T-helper 2 cell treated with Interferon-gamma antibody and Interleukin-4, amounts not matched to agents 5 μg/mL and 100 μg/mL, for 36 hours (primary cell): ENCODE results near the gene IL1RAP.
"Not testable (repeated sequence)": the region's sequence is repeated elsewhere in the genome, so short reads cannot be mapped to it uniquely, and the experiment has no call there.

Experiments used
- DNase-seq: peaks from one replicate; pipeline ENCODE4 v3.0.0; 2021; ENCODE audit warnings: low spot score
- H3K27ac Mint-ChIP-seq: one replicate; pipeline ENCODE4 v1.8.0; 2021; ENCODE audit warnings: mild to moderate bottlenecking, mixed read lengths
- H3K27me3 Mint-ChIP-seq: one replicate; pipeline ENCODE4 v1.8.0; 2021; ENCODE audit warnings: low read depth, mixed read lengths
- H3K36me3 Mint-ChIP-seq: one replicate; pipeline ENCODE4 v1.8.0; 2021; ENCODE audit warnings: low read depth, mixed read lengths
- H3K4me1 Mint-ChIP-seq: one replicate; pipeline ENCODE4 v1.8.0; 2021; ENCODE audit warnings: low read depth, mixed read lengths
- H3K4me3 Mint-ChIP-seq: one replicate; pipeline ENCODE4 v1.8.0; 2022; ENCODE audit warnings: mild to moderate bottlenecking, moderate library complexity, mixed read lengths
- H3K9me3 Mint-ChIP-seq: one replicate; pipeline ENCODE4 v1.8.0; 2021; ENCODE audit warnings: mixed read lengths

The IL1RAP gene

DNA sequence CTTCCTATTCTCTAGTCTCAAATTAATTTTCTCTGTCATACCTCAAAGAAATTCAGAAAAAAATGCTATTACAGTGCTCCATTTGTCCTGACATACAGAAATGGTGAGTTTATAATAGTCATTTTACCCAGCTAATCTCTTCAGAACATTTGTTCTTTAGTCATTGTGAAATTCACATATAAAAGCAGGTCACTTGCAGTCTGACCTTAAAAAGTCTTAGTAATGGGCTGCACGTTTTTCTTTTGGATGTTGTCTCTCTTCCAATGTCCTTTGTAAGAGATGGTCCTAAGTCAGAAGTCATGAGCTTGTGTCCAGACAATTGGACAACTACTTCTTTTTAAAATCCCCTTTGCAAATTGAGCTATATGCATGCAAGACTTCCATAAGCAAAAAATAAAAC, 17.0 kb upstream of the IL1RAP start:
- Mint-ChIP-seq H3K27me3 (peaks cover 54% of the 10 kb centered on the region), H3K36me3 (no peaks in the 10 kb centered on the region), H3K4me3 (no peak overlapping the region), H3K4me1 (peaks cover 4% of the 10 kb centered on the region), H3K9me3 (no peaks in the 10 kb centered on the region), H3K27ac (no peak overlapping the region)
- no peak for DNase-seq

DNA sequence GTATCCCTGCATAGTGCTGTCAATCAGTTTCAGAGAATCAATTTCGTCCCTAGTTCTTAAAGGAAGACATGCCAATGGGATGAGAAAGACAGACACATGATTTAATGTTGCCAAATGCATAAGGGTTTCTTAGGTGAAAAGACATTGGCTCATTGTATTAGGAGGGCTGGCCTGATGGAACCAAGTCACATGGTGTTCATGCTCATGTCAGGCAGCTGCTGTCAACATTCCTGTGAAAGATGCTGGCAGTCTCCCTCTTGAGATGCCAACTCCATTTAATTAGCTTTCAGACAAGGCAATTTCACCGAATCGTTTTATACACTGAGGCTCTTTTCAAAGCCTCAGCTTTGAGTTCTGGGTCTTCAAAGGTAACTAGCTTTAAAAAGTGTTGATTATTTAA, 16.1 kb upstream of the IL1RAP start:
- Mint-ChIP-seq H3K9me3 (no peaks in the 10 kb centered on the region), H3K27me3 (peaks cover 50% of the 10 kb centered on the region), H3K4me1 (no peaks in the 10 kb centered on the region), H3K36me3 (no peaks in the 10 kb centered on the region), H3K27ac (no peak overlapping the region), H3K4me3 (no peak overlapping the region)
- no peak for DNase-seq

DNA sequence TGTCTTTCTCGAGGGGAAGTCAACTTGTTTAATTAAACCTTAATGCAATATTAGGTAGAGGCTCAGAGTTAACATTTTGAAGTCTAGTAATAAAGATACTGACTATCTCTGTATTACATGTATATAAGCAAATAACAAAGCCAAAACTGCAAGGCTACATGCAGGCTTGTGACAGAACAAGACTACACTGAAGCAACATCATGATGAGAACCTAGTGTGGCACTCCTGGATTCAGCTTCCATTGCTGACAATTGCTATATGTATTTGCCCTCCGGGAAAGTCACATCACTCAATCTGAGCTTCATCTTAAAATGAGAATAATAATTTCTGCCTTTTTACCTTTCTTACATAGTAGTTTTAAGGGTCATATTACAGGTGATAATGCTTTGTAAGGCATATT, 15.6 kb upstream of the IL1RAP start:
- H3K27me3 Mint-ChIP-seq = peaks cover 46% of the 10 kb centered on the region
- H3K36me3 Mint-ChIP-seq = no peaks in the 10 kb centered on the region
- no peak overlapping the region for H3K4me3 Mint-ChIP-seq
- H3K27ac Mint-ChIP-seq = no peak overlapping the region
- H3K4me1 Mint-ChIP-seq = peaks cover 1% of the 10 kb centered on the region
- no peak for DNase-seq
- no peaks in the 10 kb centered on the region for H3K9me3 Mint-ChIP-seq

DNA sequence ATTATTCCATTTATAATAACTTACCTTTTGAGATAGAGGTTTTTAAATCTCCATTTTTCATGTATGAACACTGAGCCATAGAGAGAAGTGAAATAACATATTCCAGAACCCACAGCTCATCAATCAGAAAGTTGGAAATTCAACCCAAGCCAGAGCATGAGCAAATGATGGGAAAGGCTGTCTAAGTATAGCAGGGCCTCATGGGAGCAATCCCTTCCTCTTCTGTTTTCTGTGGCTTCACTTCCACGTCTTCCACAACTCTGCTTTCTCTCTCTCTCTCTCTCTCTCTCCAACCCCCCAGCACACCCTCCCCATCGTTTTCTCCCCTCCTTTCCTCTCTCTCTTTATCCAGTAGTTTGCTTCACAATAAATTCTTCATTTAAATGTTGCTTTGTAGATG, 14.8 kb upstream of the IL1RAP start:
- DNase-seq = no peak
- no peak overlapping the region for H3K27ac Mint-ChIP-seq
- peaks cover 1% of the 10 kb centered on the region for H3K4me1 Mint-ChIP-seq
- H3K27me3 Mint-ChIP-seq = peaks cover 42% of the 10 kb centered on the region
- no peak overlapping the region for H3K4me3 Mint-ChIP-seq
- H3K36me3 Mint-ChIP-seq = no peaks in the 10 kb centered on the region
- H3K9me3 Mint-ChIP-seq = no peaks in the 10 kb centered on the region

DNA sequence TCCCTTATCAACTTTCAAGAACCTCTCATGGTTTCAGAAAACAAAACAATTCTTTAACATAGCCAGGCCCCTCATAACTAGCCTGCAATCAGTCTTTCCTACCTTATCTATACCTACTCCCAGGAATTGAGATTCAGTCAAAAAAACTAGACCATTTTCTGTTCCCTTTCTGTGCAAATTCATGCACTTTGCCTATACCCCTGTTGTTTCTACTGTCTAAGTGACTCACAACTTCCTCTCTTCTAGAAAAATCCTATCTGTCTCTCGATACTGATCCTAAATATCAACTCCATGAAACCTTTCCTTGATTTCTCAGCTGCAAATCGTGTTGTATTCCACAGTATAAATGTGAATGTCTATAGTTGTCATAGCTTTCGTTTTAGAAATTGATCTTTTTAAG, 10.9 kb upstream of the IL1RAP start:
- Mint-ChIP-seq H3K27ac (no peak overlapping the region), H3K27me3 (peaks cover 21% of the 10 kb centered on the region), H3K9me3 (no peaks in the 10 kb centered on the region), H3K4me3 (no peak overlapping the region), H3K4me1 (peaks cover 4% of the 10 kb centered on the region), H3K36me3 (no peaks in the 10 kb centered on the region)
- no peak for DNase-seq

DNA sequence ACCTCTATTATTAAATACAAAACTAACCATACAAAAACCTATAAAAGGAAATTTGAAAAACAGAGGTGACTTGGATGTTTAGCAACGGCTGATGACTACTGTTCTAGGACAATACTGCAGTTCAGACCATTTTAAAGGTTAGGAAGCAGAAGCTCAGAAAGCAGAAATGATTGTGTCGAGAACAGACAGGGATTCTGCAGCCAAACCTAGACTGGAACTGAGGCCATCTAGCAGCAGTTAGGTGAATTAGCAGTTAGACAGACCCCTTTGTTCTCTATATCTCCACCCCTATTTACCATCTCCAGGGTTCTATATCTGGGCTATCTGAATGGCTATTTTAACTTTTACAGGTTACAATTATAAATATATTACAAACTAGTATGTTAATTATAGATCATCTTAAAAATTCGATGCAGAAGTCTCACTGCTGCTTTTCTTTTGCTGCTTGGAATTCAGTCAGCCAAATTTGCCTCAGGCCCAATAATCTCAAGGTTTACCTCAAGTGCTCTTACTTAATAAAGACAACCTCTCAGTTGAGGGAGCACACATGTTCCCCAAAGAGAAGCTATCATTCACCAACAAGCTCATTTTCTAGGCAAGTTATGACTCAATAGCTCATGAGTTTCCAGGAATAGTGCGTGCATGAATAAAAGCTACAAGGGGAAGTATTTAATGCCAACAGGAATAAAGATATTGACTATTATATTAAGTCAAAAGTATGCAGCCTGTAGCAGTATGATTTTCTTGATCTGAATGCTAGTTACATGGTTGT, 9.3 kb upstream of the IL1RAP start:
- H3K4me3 Mint-ChIP-seq = no peak overlapping the region
- no peaks in the 10 kb centered on the region for H3K9me3 Mint-ChIP-seq
- H3K27me3 Mint-ChIP-seq = peaks cover 8% of the 10 kb centered on the region
- no peak overlapping the region for H3K27ac Mint-ChIP-seq
- no peak for DNase-seq
- peaks cover 6% of the 10 kb centered on the region for H3K4me1 Mint-ChIP-seq
- no peaks in the 10 kb centered on the region for H3K36me3 Mint-ChIP-seq

DNA sequence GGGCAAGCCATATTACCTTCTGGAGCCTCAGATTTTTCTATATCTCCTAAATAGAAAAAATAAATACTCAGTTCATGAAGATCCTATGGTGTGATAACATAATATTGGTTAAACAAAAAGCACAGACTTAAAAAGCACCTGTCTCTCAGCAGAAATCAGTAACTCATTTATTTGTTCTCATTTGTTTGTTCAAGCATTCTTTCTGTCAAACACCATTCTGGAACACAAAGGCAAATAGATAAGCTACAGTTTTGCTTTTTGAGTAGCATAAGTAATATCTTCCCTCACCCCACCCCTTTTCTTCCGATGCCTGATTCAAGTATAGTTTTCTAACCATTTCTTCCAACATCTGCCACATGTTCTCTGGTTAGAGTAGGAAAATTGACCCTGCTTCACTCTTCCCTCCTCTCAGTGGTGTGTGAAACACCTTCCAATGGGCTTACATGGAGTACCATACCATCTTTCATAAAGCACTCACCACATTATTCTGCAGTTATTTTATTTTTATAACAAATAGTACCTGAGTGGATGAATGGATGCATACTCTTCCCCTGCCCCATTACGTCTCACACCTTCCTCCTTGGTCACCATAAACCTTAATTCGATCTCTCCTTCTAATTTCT, 8.4 kb upstream of the IL1RAP start:
- no peak for DNase-seq
- Mint-ChIP-seq H3K27ac (no peak overlapping the region), H3K27me3 (peaks cover 10% of the 10 kb centered on the region), H3K4me1 (peaks cover 6% of the 10 kb centered on the region), H3K4me3 (no peak overlapping the region), H3K9me3 (no peaks in the 10 kb centered on the region), H3K36me3 (no peaks in the 10 kb centered on the region)

DNA sequence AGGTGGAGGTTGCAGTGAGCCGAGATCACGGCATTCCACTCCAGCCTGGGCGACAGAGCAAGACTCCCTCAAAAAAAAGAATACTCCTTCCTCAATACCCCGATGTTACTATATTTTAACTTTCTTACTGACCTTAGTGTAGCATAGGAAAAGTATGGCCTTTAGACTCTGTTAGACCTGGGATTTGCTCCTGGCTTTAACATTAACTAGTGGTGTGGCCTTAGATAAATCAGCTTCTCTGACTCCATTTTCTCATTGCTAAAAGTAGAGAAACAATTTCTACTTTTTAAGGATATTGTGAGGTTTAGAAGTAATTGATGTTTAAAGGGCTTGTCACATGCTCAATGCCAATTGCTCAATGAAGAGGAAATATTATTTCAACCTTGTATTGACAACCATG, 7.6 kb upstream of the IL1RAP start:
- Mint-ChIP-seq H3K4me1 (peaks cover 6% of the 10 kb centered on the region), H3K9me3 (no peaks in the 10 kb centered on the region), H3K27me3 (peaks cover 4% of the 10 kb centered on the region), H3K4me3 (no peak overlapping the region), H3K27ac (no peak overlapping the region), H3K36me3 (no peaks in the 10 kb centered on the region)
- DNase-seq = no peak

DNA sequence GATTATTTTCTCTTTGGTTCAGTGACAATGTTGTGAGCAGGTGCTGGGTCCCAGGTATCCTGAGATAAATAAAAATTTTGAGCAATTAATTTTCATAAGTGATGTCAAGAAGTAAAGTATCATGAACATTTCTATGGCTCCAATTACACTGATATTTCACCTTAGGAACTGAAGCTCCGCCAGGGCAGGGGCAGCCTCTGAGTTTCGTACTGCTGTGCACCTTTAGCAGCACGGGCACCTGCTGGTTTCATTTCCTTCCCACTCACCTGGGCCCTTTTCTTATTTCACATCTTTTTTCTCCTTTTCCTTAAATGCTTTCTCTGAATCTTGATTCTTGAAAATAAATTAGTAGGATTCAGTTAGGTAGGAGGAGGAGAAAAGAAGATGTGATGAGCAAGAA, 1.2 kb upstream of the IL1RAP start:
- H3K4me1 Mint-ChIP-seq = peaks cover 33% of the 10 kb centered on the region
- peaks cover 8% of the 10 kb centered on the region for H3K36me3 Mint-ChIP-seq
- peak overlapping the region; percentile 89 for H3K4me3 Mint-ChIP-seq
- DNase-seq = no peak
- H3K27ac Mint-ChIP-seq = peak overlapping the region; percentile 94
- H3K27me3 Mint-ChIP-seq = peaks cover 3% of the 10 kb centered on the region
- no peaks in the 10 kb centered on the region for H3K9me3 Mint-ChIP-seq

DNA sequence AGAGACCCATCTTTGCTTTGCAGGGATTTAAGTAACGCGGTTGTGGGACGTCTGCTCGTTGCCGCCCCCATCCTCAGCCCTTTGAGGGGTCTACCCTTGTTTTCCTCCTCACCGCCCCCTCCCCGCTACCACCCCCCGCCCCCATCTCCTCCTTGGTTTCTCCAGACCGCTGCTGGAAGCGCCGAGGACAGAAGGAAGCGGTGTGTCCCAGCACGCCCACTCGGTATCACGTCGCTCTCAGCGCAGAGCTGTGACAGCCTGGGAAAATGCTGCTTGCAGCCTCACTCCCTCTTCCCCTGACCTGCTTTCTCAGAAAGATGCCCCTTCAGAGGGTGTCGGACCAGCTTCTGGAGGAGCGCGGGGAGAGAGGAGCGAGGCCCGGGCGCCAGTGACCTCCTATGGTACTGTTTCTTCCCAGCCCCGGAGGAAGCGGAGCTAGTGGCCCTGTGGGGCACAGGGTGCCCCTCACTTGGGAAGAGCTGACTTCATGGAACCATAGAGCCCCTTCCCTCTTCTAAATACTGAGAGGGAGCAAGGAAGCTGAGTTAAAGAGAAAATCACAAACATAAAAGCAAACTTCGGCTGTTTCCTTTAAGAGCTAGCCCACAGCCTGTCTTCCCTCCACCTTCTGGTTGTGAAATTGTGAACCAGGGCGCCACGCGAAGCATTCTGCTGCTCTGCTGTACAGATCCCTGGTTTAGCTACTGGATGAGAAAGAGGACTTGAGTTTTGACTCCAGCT, 698 bp downstream of the IL1RAP start:
- Mint-ChIP-seq H3K27me3 (peaks cover 3% of the 10 kb centered on the region), H3K9me3 (no peaks in the 10 kb centered on the region), H3K27ac (peak overlapping the region; percentile 87), H3K4me3 (peak overlapping the region; percentile 89), H3K4me1 (peaks cover 40% of the 10 kb centered on the region), H3K36me3 (peaks cover 26% of the 10 kb centered on the region)
- DNase-seq = peak; percentile 44

DNA sequence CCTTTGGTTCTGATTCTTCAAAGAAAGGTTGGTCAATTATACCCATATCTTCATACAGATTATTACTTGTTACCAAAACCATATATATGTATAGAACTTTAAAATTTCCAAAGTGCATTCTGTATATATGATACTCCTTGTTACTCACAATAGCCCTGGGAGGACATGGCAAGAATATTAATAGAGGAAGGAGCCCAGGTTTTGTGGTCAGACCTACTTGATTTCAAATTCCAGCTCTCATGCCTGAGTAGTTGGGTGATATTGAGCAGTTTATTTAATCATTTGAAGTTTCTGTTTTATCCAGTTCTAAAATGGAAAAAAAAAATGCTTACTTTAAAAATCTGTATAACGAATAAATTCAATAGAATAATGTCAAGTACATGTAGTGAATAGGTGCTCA, 2.5 kb downstream of the IL1RAP start:
- peaks cover 31% of the 10 kb centered on the region for H3K36me3 Mint-ChIP-seq
- H3K4me1 Mint-ChIP-seq = peaks cover 40% of the 10 kb centered on the region
- H3K27ac Mint-ChIP-seq = no peak overlapping the region
- no peak for DNase-seq
- H3K4me3 Mint-ChIP-seq = peak overlapping the region; percentile 89
- H3K27me3 Mint-ChIP-seq = no peaks in the 10 kb centered on the region
- no peaks in the 10 kb centered on the region for H3K9me3 Mint-ChIP-seq

DNA sequence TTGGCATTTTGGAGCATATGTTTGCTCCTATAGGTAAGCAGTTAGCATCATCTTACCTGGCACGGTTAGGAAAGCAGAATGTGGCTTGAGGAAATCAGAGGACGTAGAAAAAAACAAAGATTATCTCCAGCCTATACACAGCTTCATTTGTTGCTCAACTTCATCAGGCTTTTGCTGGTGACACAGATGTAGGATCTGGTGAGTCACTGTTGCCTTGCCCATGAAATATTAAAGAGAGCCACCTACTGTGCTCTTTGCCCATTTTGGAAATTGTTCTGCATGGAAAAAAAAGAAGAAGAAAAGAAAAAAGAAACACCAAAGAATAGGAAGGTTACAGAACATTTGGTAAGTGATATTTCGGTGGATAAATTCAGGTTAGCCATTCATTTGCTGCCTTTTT, 3.8 kb downstream of the IL1RAP start:
- Mint-ChIP-seq H3K4me1 (peaks cover 44% of the 10 kb centered on the region), H3K27me3 (no peaks in the 10 kb centered on the region), H3K9me3 (no peaks in the 10 kb centered on the region), H3K36me3 (peaks cover 36% of the 10 kb centered on the region), H3K27ac (no peak overlapping the region), H3K4me3 (no peak overlapping the region)
- DNase-seq = no peak

DNA sequence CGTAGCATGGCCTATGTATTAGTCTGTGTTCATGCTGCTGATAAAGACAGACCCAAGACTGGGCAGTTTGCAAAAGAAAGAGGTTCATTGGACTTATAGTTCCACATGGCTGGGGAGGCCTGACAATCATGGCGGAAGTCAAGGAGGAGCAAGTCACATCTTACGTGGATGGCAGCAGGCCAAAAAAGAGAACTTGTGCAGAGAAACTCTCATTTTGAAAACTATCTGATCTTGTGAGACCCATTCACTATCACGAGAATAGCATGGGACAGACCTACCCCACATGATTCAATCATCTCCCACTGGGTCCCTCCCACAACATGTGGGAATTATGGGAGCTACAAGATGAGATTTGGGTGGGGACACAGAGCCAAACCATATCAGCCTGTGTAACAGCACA, 4.6 kb downstream of the IL1RAP start:
- H3K27ac Mint-ChIP-seq = not testable (repeated sequence)
- H3K36me3 Mint-ChIP-seq = peaks cover 42% of the 10 kb centered on the region

DNA sequence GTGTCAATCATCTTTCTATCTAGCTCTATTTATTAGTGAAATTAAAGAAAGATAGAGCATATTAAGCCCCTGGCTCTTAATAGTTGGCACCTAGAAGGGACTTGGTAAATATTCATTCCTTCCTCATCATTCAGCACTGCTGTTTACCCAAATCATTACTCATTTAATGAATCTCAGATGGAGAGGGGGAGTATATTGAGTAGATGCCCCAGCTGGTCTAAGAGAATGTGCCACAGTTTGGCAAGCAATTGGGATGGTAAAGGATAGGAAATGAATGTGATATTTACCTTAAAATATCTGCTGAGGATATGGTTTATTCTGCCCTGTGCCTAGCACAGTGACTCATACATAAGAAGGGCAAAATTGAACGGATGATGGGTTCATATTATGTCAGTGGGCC, 6.0 kb downstream of the IL1RAP start:
- Mint-ChIP-seq H3K27me3 (no peaks in the 10 kb centered on the region), H3K4me3 (no peak overlapping the region), H3K36me3 (peaks cover 48% of the 10 kb centered on the region), H3K9me3 (no peaks in the 10 kb centered on the region), H3K27ac (no peak overlapping the region), H3K4me1 (peaks cover 45% of the 10 kb centered on the region)
- DNase-seq = no peak

More for the DNA sequence above, 4.6 kb downstream of the IL1RAP start:
- H3K9me3 Mint-ChIP-seq, H3K4me3 Mint-ChIP-seq, DNase-seq, H3K27me3 Mint-ChIP-seq: not testable (repeated sequence)
- peaks cover 40% of the 10 kb centered on the region for H3K4me1 Mint-ChIP-seq
